Tibial artery (tissue), 4 donors: ENCODE data around the gene CEP55.
"Not testable (repeated sequence)": the region's sequence is repeated elsewhere in the genome, so short reads cannot be mapped to it uniquely, and the experiment has no call there.

ENCODE experiments used
- DNase-seq, 2 donors: peaks; one replicate each; pipeline ENCODE4 v3.0.0-alpha.2; 2019
- H3K27ac ChIP-seq, 2 donors: fragments of 200-600 bp; sonication (generic) in 1 of 2; 1 replicate in 1 of 2; 2 replicates in 1 of 2; pipeline ENCODE4 v1.5.1; 2018 to 2019; ENCODE audit warnings: mild to moderate bottlenecking in 1 of 2
- H3K27me3 ChIP-seq, 2 donors: fragments of 200-600 bp; sonication (generic) in 1 of 2; one replicate each; pipeline versions ENCODE4 v1.5.1 to v1.6.0; 2016 to 2019
- H3K36me3 ChIP-seq, 3 donors: fragments of 200-600 bp; sonication (generic) in 2 of 3; one replicate each; pipeline ENCODE4 v1.5.1; 2016 to 2019; ENCODE audit warnings: mild to moderate bottlenecking in 2 of 3
- H3K4me1 ChIP-seq, 4 donors: fragments of 200-600 bp; sonication (generic) in 2 of 4; 1 replicate in 3 of 4; 2 replicates in 1 of 4; pipeline ENCODE4 v1.5.1; 2016 to 2019
- H3K4me3 ChIP-seq, 2 donors: fragments of 200-600 bp; sonication (generic) in 1 of 2; 1 replicate in 1 of 2; 2 replicates in 1 of 2; pipeline ENCODE4 v1.5.1; 2018 to 2019; ENCODE audit warnings: mild to moderate bottlenecking in 2 of 2
- H3K9me3 ChIP-seq, 3 donors: fragments of 200-600 bp; sonication (generic) in 1 of 3; one replicate each; pipeline ENCODE4 v1.5.1; 2016 to 2019
- intact Hi-C: fragments of 100-400 bp; cut with DNase I; formaldehyde crosslinking; loops from one replicate; pipeline ENCODE4 v1.15.0; 2023; ENCODE audit warnings: low total_unique reads
- TF ChIP-seq, protein P1 (sequence below), 2 experiments: fragments of 200-600 bp in 1 of 2; fragments of 450-650 bp in 1 of 2; IDR thresholded peaks; one replicate each; pipeline ENCODE4 v1.5.1; 2017 to 2019; ENCODE audit warnings: antibody characterized with exemption in 2 of 2, mild to moderate bottlenecking in 1 of 2, moderate library complexity in 1 of 2

Gene CEP55

GRCh38 chr10:93464776-93465388, 31.5 kb upstream of the CEP55 start:
- DNase-seq, result no peak
- Histone ChIP-seq H3K27me3 (no peaks in the 10 kb centered on the region), H3K36me3 (no peaks in the 10 kb centered on the region), H3K4me1 (peaks cover 5 to 90% (median 78%) of the 10 kb centered on the region in 4 donors), H3K4me3 (no peak overlapping the region), H3K9me3 (no peaks in the 10 kb centered on the region), H3K27ac (peak overlapping the region; percentile 84 to 91)
- intact Hi-C loops, result loop anchor here (5.0 kb wide), 1 partner anchor 83 kb away; no protein-coding TSS in a partner anchor
- TF ChIP-seq, protein P1, sequence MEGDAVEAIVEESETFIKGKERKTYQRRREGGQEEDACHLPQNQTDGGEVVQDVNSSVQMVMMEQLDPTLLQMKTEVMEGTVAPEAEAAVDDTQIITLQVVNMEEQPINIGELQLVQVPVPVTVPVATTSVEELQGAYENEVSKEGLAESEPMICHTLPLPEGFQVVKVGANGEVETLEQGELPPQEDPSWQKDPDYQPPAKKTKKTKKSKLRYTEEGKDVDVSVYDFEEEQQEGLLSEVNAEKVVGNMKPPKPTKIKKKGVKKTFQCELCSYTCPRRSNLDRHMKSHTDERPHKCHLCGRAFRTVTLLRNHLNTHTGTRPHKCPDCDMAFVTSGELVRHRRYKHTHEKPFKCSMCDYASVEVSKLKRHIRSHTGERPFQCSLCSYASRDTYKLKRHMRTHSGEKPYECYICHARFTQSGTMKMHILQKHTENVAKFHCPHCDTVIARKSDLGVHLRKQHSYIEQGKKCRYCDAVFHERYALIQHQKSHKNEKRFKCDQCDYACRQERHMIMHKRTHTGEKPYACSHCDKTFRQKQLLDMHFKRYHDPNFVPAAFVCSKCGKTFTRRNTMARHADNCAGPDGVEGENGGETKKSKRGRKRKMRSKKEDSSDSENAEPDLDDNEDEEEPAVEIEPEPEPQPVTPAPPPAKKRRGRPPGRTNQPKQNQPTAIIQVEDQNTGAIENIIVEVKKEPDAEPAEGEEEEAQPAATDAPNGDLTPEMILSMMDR (IDR thresholded peaks at IDR 0.05), result no peak

DNA sequence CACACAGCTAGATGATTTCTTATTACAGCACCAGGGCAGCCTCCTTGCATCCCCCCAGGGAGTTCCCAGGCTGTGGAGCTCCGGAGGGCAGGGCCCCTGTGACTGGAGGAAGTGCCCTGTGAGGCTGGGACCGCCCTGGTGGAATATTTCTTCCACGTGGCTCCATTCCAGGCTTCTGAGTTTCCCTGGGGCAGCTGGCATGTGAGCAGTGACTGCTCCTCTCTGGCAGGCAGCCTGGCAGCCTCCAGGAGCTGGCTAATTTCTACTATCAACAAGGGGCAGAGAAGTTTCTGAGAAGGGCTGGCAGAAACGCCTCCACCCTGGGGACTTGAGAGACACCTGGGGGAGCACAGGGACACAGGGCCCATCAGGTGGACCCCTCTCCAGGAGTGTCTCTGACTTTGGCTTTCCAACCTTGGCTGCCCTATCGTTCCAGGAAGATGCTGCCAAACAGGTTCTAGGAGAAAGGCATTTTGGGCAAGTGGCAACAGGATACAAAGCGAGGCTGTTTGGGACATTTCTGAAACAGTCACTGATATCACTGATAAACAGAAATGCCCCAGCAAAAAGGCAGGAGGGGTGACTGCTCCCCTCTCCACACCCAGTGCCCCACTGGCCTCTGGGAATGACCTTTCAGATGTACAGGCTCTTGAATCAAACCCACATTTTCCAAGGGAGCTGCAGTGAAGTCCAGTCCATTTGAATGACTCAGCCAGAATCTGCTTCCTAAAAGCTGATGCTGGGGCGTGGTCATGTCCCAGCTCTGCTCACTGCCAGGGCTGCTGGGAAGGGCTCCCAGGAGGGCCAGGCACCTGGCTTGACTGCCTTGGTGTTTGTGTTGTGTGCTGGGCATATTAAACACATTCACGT, 30.4 kb upstream of the CEP55 start:
- H3K4me1 ChIP-seq, result peaks cover 5 to 95% (median 85%) of the 10 kb centered on the region in 4 donors
- no peaks in the 10 kb centered on the region for H3K9me3 ChIP-seq
- H3K36me3 ChIP-seq, result no peaks in the 10 kb centered on the region
- H3K27me3 ChIP-seq, result no peaks in the 10 kb centered on the region
- DNase-seq, result peak; percentile 93 to 98
- peak overlapping the region; percentile 84 to 91 for H3K27ac ChIP-seq
- TF ChIP-seq, protein P1 (IDR thresholded peaks at IDR 0.05), result no peak
- intact Hi-C loops, result loop anchor here (5.0 kb wide), 1 partner anchor 84 kb away; no protein-coding TSS in a partner anchor
- H3K4me3 ChIP-seq, result peak overlapping the region in 1 of 2 donors; percentile 20

DNA sequence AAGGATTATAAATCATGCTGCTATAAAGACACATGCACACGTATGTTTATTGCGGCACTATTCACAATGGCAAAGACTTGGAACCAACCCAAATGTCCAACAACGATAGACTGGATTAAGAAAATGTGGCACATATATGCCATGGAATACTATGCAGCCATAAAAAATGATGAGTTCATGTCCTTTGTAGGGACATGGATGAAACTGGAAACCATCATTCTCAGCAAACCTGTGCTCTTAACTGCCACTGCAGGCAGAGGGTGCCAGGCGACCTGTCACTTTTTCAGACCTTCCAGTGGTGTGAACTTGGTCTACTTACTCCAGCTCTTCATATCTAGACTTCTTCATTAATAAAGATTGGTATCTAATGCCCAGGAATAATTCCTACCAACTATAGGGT, 28.8 kb upstream of the CEP55 start:
- intact Hi-C loops, result loop anchor here (5.0 kb wide), 1 partner anchor 85 kb away; no protein-coding TSS in a partner anchor
- DNase-seq, H3K9me3 ChIP-seq, H3K4me3 ChIP-seq, H3K36me3 ChIP-seq, H3K27me3 ChIP-seq: not testable (repeated sequence)
- Histone ChIP-seq H3K27ac (peak overlapping the region; percentile 71 to 75), H3K4me1 (peaks cover 5 to 95% (median 84%) of the 10 kb centered on the region in 4 donors)

GRCh38 chr10:93468461-93469213, 27.8 kb upstream of the CEP55 start:
- peaks cover 5 to 92% (median 84%) of the 10 kb centered on the region in 4 donors for H3K4me1 ChIP-seq
- H3K27ac ChIP-seq, result peak overlapping the region; percentile 71 to 75
- no peaks in the 10 kb centered on the region for H3K9me3 ChIP-seq
- H3K27me3 ChIP-seq, result no peaks in the 10 kb centered on the region
- no peaks in the 10 kb centered on the region for H3K36me3 ChIP-seq
- intact Hi-C loops, result loop anchor here (5.0 kb wide), 1 partner anchor 86 kb away; no protein-coding TSS in a partner anchor
- DNase-seq, result no peak
- TF ChIP-seq, protein P1 (IDR thresholded peaks at IDR 0.05), result no peak
- H3K4me3 ChIP-seq, result no peak overlapping the region

GRCh38 chr10:93469454-93469853, 27.0 kb upstream of the CEP55 start:
- peaks cover 5 to 92% (median 80%) of the 10 kb centered on the region in 4 donors for H3K4me1 ChIP-seq
- no peaks in the 10 kb centered on the region for H3K9me3 ChIP-seq
- TF ChIP-seq, protein P1 (IDR thresholded peaks at IDR 0.05), result no peak
- no peaks in the 10 kb centered on the region for H3K27me3 ChIP-seq
- intact Hi-C loops, result loop anchor here (5.0 kb wide), 1 partner anchor 87 kb away; no protein-coding TSS in a partner anchor
- DNase-seq, result no peak
- no peaks in the 10 kb centered on the region for H3K36me3 ChIP-seq
- H3K4me3 ChIP-seq, result no peak overlapping the region
- peak overlapping the region; percentile 71 to 75 for H3K27ac ChIP-seq
